Heart left ventricle (tissue), 13 donors: Measurements from ENCODE around the gene DDX21.
"Not testable (repeated sequence)": the region's sequence is repeated elsewhere in the genome, so short reads cannot be mapped to it uniquely, and the experiment has no call there.

Experiments used
- CTCF ChIP-seq, 12 donors: fragments of 200-600 bp; sonication (generic) in 4 of 12; IDR thresholded peaks; one replicate each; pipeline versions ENCODE4 v1.5.0 to v1.8.0; 2018 to 2022; ENCODE audit warnings: antibody characterized with exemption in 12 of 12, mild to moderate bottlenecking in 5 of 12
- POLR2A ChIP-seq, 2 donors: fragments of 450-650 bp; IDR thresholded peaks; one replicate each; pipeline ENCODE4 v1.6.1; 2017; ENCODE audit warnings: antibody characterized with exemption in 2 of 2, mild to moderate bottlenecking in 2 of 2, moderate library complexity in 2 of 2
- donor health status: ischemic (EF 13 %, LVEDD 7.1; RV severe dilation, severe dysfunction).
- donor health status: DM: no; HTN: yes; CAD: no.
- donor health status: DM: no; HTN: no; CAD: no.
- donor health status: ischemic (EF 25% LVEDD 6.9; RV normal size, moderate dysfunction).
- donor health status: ischemic (EF 25% LVEDD 5.7; RV mildly dilated, moderate dysfunction).
- donor health status: ischemic (EF 35%, LVEDD 5.7; RV mildly dilated, moderate dysfunction).
- donor health status: nonischemic (EF 11% LVEDD 7.7; RV severe dilation, severe dysfunction).
- donor health status: DM: yes; HTN: yes; CAD: no.
- donor health status: PGD.
- donor health status: ischemic (EF 29% LVEDD 5.4; RV normal size, mild dysfunction).
- donor health status: nonischemic (EF 23%, LVEDD 6.1; RV moderate dilation, normal function).

GRCh38 chr10:68975936-68976473 is 20.0 kb downstream of the DDX21 start:
- TF ChIP-seq CTCF, POLR2A (IDR thresholded peaks at IDR 0.05): not testable (repeated sequence)
